IPS-15b (cell line): ENCODE data around the gene CSN1S1.

ENCODE experiments used
- H3K27me3 ChIP-seq: one replicate; pipeline ENCODE4 v1.6.1; 2013; ENCODE audit warnings: low read length; ENCODE audit not compliant: control insufficient read depth, insufficient read depth
- H3K36me3 ChIP-seq: one replicate; pipeline ENCODE4 v1.6.1; 2013; ENCODE audit warnings: low read length; ENCODE audit not compliant: control insufficient read depth, insufficient read depth
- H3K4me1 ChIP-seq: one replicate; pipeline ENCODE4 v1.6.1; 2013; ENCODE audit warnings: mild to moderate bottlenecking, low read length; ENCODE audit not compliant: control insufficient read depth, insufficient read depth
- H3K4me3 ChIP-seq: one replicate; pipeline ENCODE4 v1.5.1; 2013; ENCODE audit warnings: low read depth, low read length
- H3K9ac ChIP-seq: one replicate; pipeline ENCODE4 v1.6.1; 2013; ENCODE audit warnings: low read depth, mild to moderate bottlenecking, low read length
- H3K9me3 ChIP-seq: one replicate; pipeline ENCODE4 v1.6.1; 2013; ENCODE audit warnings: mild to moderate bottlenecking, low read length; ENCODE audit not compliant: control insufficient read depth, insufficient read depth

Gene CSN1S1

DNA sequence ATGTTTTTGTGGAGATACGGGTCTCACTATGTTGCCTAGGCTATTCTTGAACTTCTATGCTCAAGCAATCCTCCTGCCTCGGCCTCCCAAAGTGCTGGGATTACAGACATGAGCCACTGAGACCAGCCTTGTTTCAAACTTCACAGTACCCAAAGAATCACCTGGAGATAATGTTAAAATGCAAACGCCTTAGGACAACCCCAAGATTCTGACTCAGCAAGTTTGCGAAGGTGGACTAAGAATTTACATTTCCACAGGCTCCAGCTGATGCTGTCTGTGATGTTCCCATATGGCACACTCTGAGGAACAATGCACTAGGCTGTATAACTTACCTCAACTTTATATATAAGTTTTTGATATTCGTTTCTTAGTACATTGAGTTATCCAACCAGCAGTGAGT is 63.9 kb downstream of the CSN1S1 start:
- Histone ChIP-seq H3K27me3 (no peaks in the 10 kb centered on the region), H3K9me3 (no peaks in the 10 kb centered on the region), H3K4me3 (no peak overlapping the region), H3K4me1 (no peaks in the 10 kb centered on the region), H3K36me3 (no peaks in the 10 kb centered on the region), H3K9ac (no peak overlapping the region)

DNA sequence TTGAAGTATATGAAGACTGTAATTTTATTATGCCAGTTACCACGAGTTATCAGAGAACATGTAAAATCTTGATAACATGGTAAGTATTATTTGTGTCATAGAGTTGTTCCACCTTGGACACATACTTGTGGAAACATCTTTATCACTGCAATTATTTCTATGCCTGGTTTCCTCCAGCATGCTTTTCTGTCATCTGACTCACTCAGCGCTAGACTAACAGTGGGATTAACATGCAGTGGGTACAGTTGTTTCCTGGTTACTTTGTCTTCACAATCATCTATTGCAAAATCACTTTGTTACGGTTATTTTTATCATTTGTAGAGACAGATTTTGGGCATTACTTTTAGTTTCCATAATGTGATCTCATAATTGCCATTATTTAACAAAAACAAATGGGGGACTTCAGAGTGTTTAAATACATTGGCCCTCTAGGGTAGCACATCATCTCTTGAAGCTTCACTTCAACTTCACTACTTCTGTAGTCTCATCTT is 64.7 kb downstream of the CSN1S1 start, which contains the start of gene STATH:
Gene STATH (plus strand): TSS at position 441 of the 491 bp plus-strand sequence. CDS start 2,472 bp downstream, outside the sequence.
- Histone ChIP-seq H3K36me3 (no peaks in the 10 kb centered on the region), H3K9me3 (no peaks in the 10 kb centered on the region), H3K4me3 (no peak within 1 kb of the TSS), H3K9ac (no peak within 1 kb of the TSS), H3K4me1 (no peaks in the 10 kb centered on the region), H3K27me3 (no peaks in the 10 kb centered on the region)
